ENCODE results near the gene ANGPTL4. TPM values are rescaled to one million over a fixed set of nuclear protein-coding genes. Genes with fewer than 3 reads are reported as not detected.

Gene ANGPTL4
- total and polyA plus RNA-seq, 2 of the 13 experiments (the other 11 are each of a cell fraction or from before 2014, with no cell fraction given), result 0.80 to 21.7 TPM

- TF ChIP-seq SCMH1 (CRISPR knock-in tag; IDR thresholded peaks at IDR 0.05; ENCODE audit: borderline replicate concordance) (no peak), NONO (IDR thresholded peaks at IDR 0.05) (no peak), NONO (CRISPR knock-in tag; conservative IDR thresholded peaks at IDR 0.05) (no peak), ZSCAN20 (CRISPR knock-in tag; IDR thresholded peaks at IDR 0.05; ENCODE audit: borderline replicate concordance) (no peak), HINFP (CRISPR knock-in tag; IDR thresholded peaks at IDR 0.05; ENCODE audit: low read depth) (no peak), RFXAP (CRISPR knock-in tag; IDR thresholded peaks at IDR 0.05; ENCODE audit: borderline replicate concordance) (no peak), ARNT (IDR thresholded peaks at IDR 0.05) (no peak), ZNF777 (CRISPR knock-in tag; IDR thresholded peaks at IDR 0.05) (no peak), MTF2 (CRISPR knock-in tag; IDR thresholded peaks at IDR 0.05; ENCODE audit: borderline replicate concordance) (no peak), ZNF556 (CRISPR knock-in tag; IDR thresholded peaks at IDR 0.05; ENCODE audit: borderline replicate concordance) (no peak), MAFG (CRISPR knock-in tag; IDR thresholded peaks at IDR 0.05) (no peak), ZNF792 (CRISPR knock-in tag; IDR thresholded peaks at IDR 0.05) (no peak), FOXP4 (CRISPR knock-in tag; IDR thresholded peaks at IDR 0.05) (peak; percentile 55; the same call in 1 of the 2 replicates), ZBTB26 (CRISPR knock-in tag; IDR thresholded peaks at IDR 0.05; ENCODE audit: borderline replicate concordance) (no peak), ZNF530 (CRISPR knock-in tag; IDR thresholded peaks at IDR 0.05; ENCODE audit: low read depth) (no peak), KAT2B (IDR thresholded peaks at IDR 0.05; ENCODE audit: borderline replicate concordance, low read depth, low read length) (no peak), ZNF891 (CRISPR knock-in tag; IDR thresholded peaks at IDR 0.05) (no peak), ZBTB49 (CRISPR knock-in tag; IDR thresholded peaks at IDR 0.05; ENCODE audit: borderline replicate concordance) (no peak), ZFP90 (CRISPR knock-in tag; IDR thresholded peaks at IDR 0.05; ENCODE audit: borderline replicate concordance) (peak; percentile 34; the same call in 1 of the 2 replicates), ETS1 (CRISPR knock-in tag; IDR thresholded peaks at IDR 0.05) (no peak), ZNF343 (CRISPR knock-in tag; IDR thresholded peaks at IDR 0.05) (no peak)
Observed at GRCh38 chr19:8361921-8362793, 1.8 kb upstream of the ANGPTL4 start (continued).
